GM12878 (cell line): ENCODE results near the gene ARFIP1. TPM values are rescaled to one million over a fixed set of nuclear protein-coding genes. Genes with fewer than 3 reads are reported as not detected.
"Not testable (repeated sequence)": the region's sequence is repeated elsewhere in the genome, so short reads cannot be mapped to it uniquely, and the experiment has no call there.

Source experiments
- ATAC-seq: fragments of 200-7000 bp; cut with Tn5 transposase; 3 replicates; pipeline ENCODE4 v1.9.1; 2020; ENCODE audit warnings: mild to moderate bottlenecking, moderate library complexity
- BruUV-seq: library from RNA; stranded (reverse); fragments of 400-500 nt; replicated peaks from 2 replicates; lab custom pipeline; 2021; lab: Mats Ljungman, UMichigan
- CTCF ChIA-PET: fragments of 300-600 bp; sonication (Branson Sonifier 250); formaldehyde crosslinking; extraction: SDS; loops from one replicate; lab custom pipeline; 2021; ENCODE audit warnings: inconsistent platforms; lab: Yijun Ruan, JAX
- POLR2A ChIA-PET: fragments of 350-600 bp; formaldehyde crosslinking; extraction: SDS; loops from one replicate; lab custom pipeline; 2021; ENCODE audit warnings: inconsistent platforms; lab: Charles Lee
- RAD21 ChIA-PET: fragments of 300-600 bp; sonication (Branson Sonifier 250); formaldehyde crosslinking; loops from one replicate; lab custom pipeline; 2023; ENCODE audit warnings: antibody characterized with exemption; ENCODE audit not compliant: unreplicated experiment; lab: Charles Lee
- SMC1A ChIA-PET: fragments of 300-600 bp; sonication (Branson Sonifier 250); formaldehyde crosslinking; loops from one replicate; lab custom pipeline; 2023; ENCODE audit not compliant: unreplicated experiment, uncharacterized antibody; lab: Charles Lee
- DNase-seq: peaks from one replicate; pipeline ENCODE4 v3.0.0-alpha.2; 2011; ENCODE audit warnings: low read depth, low spot score
- FAIRE-seq: peaks from 3 replicates; lab custom pipeline; 2011; peaks lifted over from hg19 to GRCh38; lab: Jason Lieb, UNC
- H2AFZ ChIP-seq: 2 replicates; pipeline ENCODE4 v1.6.0; 2011; ENCODE audit warnings: low read depth, low read length, control low read depth; ENCODE audit not compliant: control insufficient read depth
- H3K27ac ChIP-seq: 2 replicates; pipeline ENCODE4 v1.5.1; 2011; ENCODE audit warnings: control low read depth; ENCODE audit not compliant: control insufficient read depth, insufficient read depth
- H3K27me3 ChIP-seq, 2 experiments: replicated peaks in 1 of 2; 2 replicates each; pipeline versions ENCODE4 v1.6.0 to v1.6.1; 2011; ENCODE audit warnings: low read length in 1 of 2; ENCODE audit not compliant: control insufficient read depth in 2 of 2, insufficient read depth in 2 of 2
- H3K36me3 ChIP-seq, 2 experiments: 2 replicates each; pipeline ENCODE4 v1.5.1; 2011; ENCODE audit warnings: low read length in 1 of 2; ENCODE audit not compliant: control insufficient read depth in 2 of 2, insufficient read depth in 2 of 2
- H3K4me1 ChIP-seq: 2 replicates; pipeline ENCODE4 v1.6.1; 2011; ENCODE audit warnings: mild to moderate bottlenecking, low read length, moderate library complexity, mixed read lengths; ENCODE audit not compliant: control insufficient read depth, insufficient read depth
- H3K4me2 ChIP-seq: 2 replicates; pipeline ENCODE4 v1.6.0; 2011; ENCODE audit warnings: control low read depth; ENCODE audit not compliant: control insufficient read depth, insufficient read depth
- H3K4me3 ChIP-seq: fragments of 200-600 bp; sonication (generic); 2 replicates; pipeline ENCODE4 v1.5.1; 2016
- H3K79me2 ChIP-seq: 2 replicates; pipeline ENCODE4 v1.6.0; 2011; ENCODE audit warnings: low read length; ENCODE audit not compliant: control insufficient read depth, insufficient read depth
- H3K9ac ChIP-seq: 2 replicates; pipeline ENCODE4 v1.8.0; 2011; ENCODE audit warnings: low read length, control low read depth, mixed read lengths; ENCODE audit not compliant: control insufficient read depth, insufficient read depth
- H3K9me3 ChIP-seq: replicated peaks from 3 replicates; pipeline ENCODE4 v1.5.1; 2011; ENCODE audit warnings: mild to moderate bottlenecking, low read length; ENCODE audit not compliant: control insufficient read depth, insufficient read depth
- H4K20me1 ChIP-seq: 2 replicates; pipeline ENCODE4 v1.6.0; 2011; ENCODE audit not compliant: control insufficient read depth, insufficient read depth
- ASH2L ChIP-seq: fragments of 300-600, 200-600 bp; sonication (generic); IDR thresholded peaks from 2 replicates; pipeline ENCODE4 v1.6.1; 2017; ENCODE audit warnings: low read depth, mild to moderate bottlenecking, borderline replicate concordance
- CBX5 ChIP-seq: sonication (generic); IDR thresholded peaks from 2 replicates; pipeline ENCODE4 v1.6.1; 2016; ENCODE audit warnings: low read depth, moderate library complexity, mild to moderate bottlenecking, inconsistent platforms
- CREB1 ChIP-seq: IDR thresholded peaks from 2 replicates; pipeline ENCODE4 v1.6.1; 2012; ENCODE audit warnings: low read depth, mild to moderate bottlenecking, inconsistent platforms
- JUNB ChIP-seq: IDR thresholded peaks from 2 replicates; pipeline ENCODE4 v1.6.1; 2016; ENCODE audit warnings: antibody characterized with exemption, mild to moderate bottlenecking
- NR2C1 ChIP-seq: fragments of 450-650 bp; IDR thresholded peaks from 2 replicates; pipeline ENCODE4 v1.6.1; 2017; ENCODE audit warnings: antibody characterized with exemption, mild to moderate bottlenecking, moderate library complexity
- TBL1XR1 ChIP-seq: IDR thresholded peaks from 2 replicates; pipeline ENCODE4 v1.6.1; 2012; ENCODE audit warnings: low read depth, low read length, improper control_type of control experiment
- ZNF384 ChIP-seq: IDR thresholded peaks from 2 replicates; pipeline ENCODE4 v1.6.1; 2012; ENCODE audit warnings: low read depth, mild to moderate bottlenecking, low read length, improper control_type of control experiment, borderline replicate concordance
- ZNF687 ChIP-seq: fragments of 450-650 bp; IDR thresholded peaks from 2 replicates; pipeline ENCODE4 v1.6.1; 2017; ENCODE audit warnings: mild to moderate bottlenecking, moderate library complexity
- ZSCAN29 ChIP-seq: fragments of 450-650 bp; IDR thresholded peaks from 2 replicates; pipeline ENCODE4 v1.6.1; 2017; ENCODE audit warnings: mild to moderate bottlenecking, moderate library complexity
- WGBS: methylation state at CpG from one replicate; pipeline ENCODE4 v1.1.6; 2016; ENCODE audit warnings: low lambda C conversion rate; ENCODE audit not compliant: insufficient replicate concordance, insufficient coverage; ENCODE audit errors: missing lambda C conversion rate; 5-methylcytosine and 5-hydroxymethylcytosine counted together
- in situ Hi-C: fragments of 300-500 bp; cut with MboI; formaldehyde crosslinking; loops from 9 replicates; pipeline ENCODE4 v1.14.3; 2018; ENCODE audit warnings: mixed read lengths
- intact Hi-C: fragments of 100-400 bp; cut with micrococcal nuclease; formaldehyde crosslinking; loops from one replicate; pipeline ENCODE4 v1.14.2; 2022; ENCODE audit not compliant: unreplicated experiment
- polyA plus RNA-seq, 11 experiments: library from polyadenylated mRNA; depleted of rRNA in 4 of 11; unstranded in 6 of 11; stranded (reverse) in 5 of 11; fragments of >200 nt; fragmentation: Nextera tagmentation in 4 of 11; fragmentation: Illumina TruSeq in 1 of 11; extraction: Ambion mirVana in 4 of 11; extraction: Trizol in 1 of 11; gene quantifications; 1 replicate in 1 of 11; 2 replicates in 10 of 11; pipeline versions ENCODE4 v1.2.1 to v1.2.3, GENCODE V29; 2011 to 2016; ENCODE audit warnings: inconsistent platforms in 2 of 11, missing spikeins in 2 of 11, low read depth in 1 of 11
- total RNA-seq, 4 experiments: library from RNA; depleted of rRNA in 3 of 4; stranded (reverse); fragments of >200 nt in 3 of 4; fragmentation: Illumina TruSeq in 1 of 4; extraction: Trizol in 1 of 4; gene quantifications; 2 replicates each; pipeline versions ENCODE4 v1.2.1 to v1.2.3, GENCODE V29; 2013 to 2021

Gene ARFIP1
- total and polyA plus RNA-seq, 10 of the 15 experiments (the other 5 are each of a cell fraction or from before 2014, with no cell fraction given) = 9.5 to 21.7 (median 15.4) TPM

- TF ChIP-seq NR2C1 (no peak), TBL1XR1 (no peak), JUNB (no peak), CREB1 (no peak), ZNF384 (no peak), ZNF687 (no peak)
- TF ChIP-seq, all 136 proteins: peak for 0
Measured at GRCh38 chr4:152851226-152851625, 71.5 kb downstream of the ARFIP1 start (continued).

- Histone ChIP-seq H3K9ac (no peak overlapping the region), H3K4me2 (no peak overlapping the region), H3K9me3 (peaks cover 8% of the 10 kb centered on the region; the same call in 2 of the 3 replicates), H3K79me2 (no peaks in the 10 kb centered on the region), H3K36me3 (no peaks in the 10 kb centered on the region), H3K4me1 (peaks cover 6% of the 10 kb centered on the region), H3K27ac (no peak overlapping the region), H4K20me1 (no peaks in the 10 kb centered on the region), H3K4me3 (no peak overlapping the region), H3K27me3 (no peaks in the 10 kb centered on the region), H2AFZ (no peak overlapping the region)
- TF ChIP-seq CBX5 = 0 out of 2 replicates have a peak, but pooled peaks have one; percentile 70
- no peak for TF ChIP-seq ASH2L
- TF ChIP-seq ZSCAN29 = no peak
- no peak for DNase-seq
- BruUV-seq = no TSS peak
- ChIA-PET SMC1A (no interaction called here), CTCF (interaction anchor here (7.7 to 7.8 kb wide), 2 partner anchors 228 to 273 kb away, joined by 93 to 94 read pairs; no protein-coding TSS in a partner anchor), POLR2A (no interaction called here), RAD21 (no interaction called here)
- no peak for ATAC-seq
- FAIRE-seq = no peak
- in situ Hi-C loops = loop anchor here (5.0 kb wide), 1 partner anchor 274 kb away; no protein-coding TSS in a partner anchor
- WGBS = 100% methylated on average over 2 of the region's 2 CpGs
- intact Hi-C loops = no loop called here
Measured at GRCh38 chr4:152853293-152853692, 73.5 kb downstream of the ARFIP1 start.

- H3K4me3 ChIP-seq, H2AFZ ChIP-seq, H3K9ac ChIP-seq, H3K4me1 ChIP-seq, H3K4me2 ChIP-seq, H4K20me1 ChIP-seq, ATAC-seq, H3K79me2 ChIP-seq, CTCF ChIA-PET, BruUV-seq, H3K9me3 ChIP-seq, H3K36me3 ChIP-seq, POLR2A ChIA-PET, H3K27me3 ChIP-seq, H3K27ac ChIP-seq, SMC1A ChIA-PET, DNase-seq, RAD21 ChIA-PET, intact Hi-C loops, FAIRE-seq: not testable (repeated sequence)
- in situ Hi-C loops = loop anchor here (5.0 kb wide), 1 partner anchor 273 kb away; no protein-coding TSS in a partner anchor
- WGBS = 83% methylated on average over 5 of the region's 5 CpGs
Measured at GRCh38 chr4:152854016-152854415, 74.3 kb downstream of the ARFIP1 start.
